Right atrium auricular region (tissue), 2 donors: ENCODE data around the gene SALL2. TPM values are rescaled to one million over a fixed set of nuclear protein-coding genes. Genes with fewer than 3 reads are reported as not detected.

Experiments used
- DNase-seq: peaks from one replicate; pipeline ENCODE4 v3.0.0-alpha.2; 2019; ENCODE audit warnings: low spot score
- H3K27ac ChIP-seq, 2 donors: fragments of 200-600 bp; sonication (generic); 1 replicate in 1 of 2; 2 replicates in 1 of 2; pipeline ENCODE4 v1.5.1; 2016 to 2019
- H3K27me3 ChIP-seq, 2 donors: fragments of 200-600 bp; sonication (generic); one replicate each; pipeline versions ENCODE4 v1.5.1 to v1.6.0; 2017 to 2019
- H3K36me3 ChIP-seq: fragments of 200-600 bp; sonication (generic); one replicate; pipeline ENCODE4 v1.5.1; 2016
- H3K4me1 ChIP-seq, 2 donors: fragments of 200-600 bp; sonication (generic); one replicate each; pipeline versions ENCODE4 v1.5.1 to v1.6.0; 2017 to 2019
- H3K4me3 ChIP-seq, 2 donors: fragments of 200-600 bp; sonication (generic); 1 replicate in 1 of 2; 2 replicates in 1 of 2; pipeline ENCODE4 v1.5.1; 2017 to 2019; ENCODE audit warnings: mild to moderate bottlenecking in 1 of 2, moderate library complexity in 1 of 2
- H3K9me3 ChIP-seq, 2 donors: fragments of 200-600 bp; sonication (generic); one replicate each; pipeline ENCODE4 v1.5.1; 2019
- CTCF ChIP-seq, 2 donors: fragments of 200-600 bp; sonication (generic); IDR thresholded peaks; one replicate each; pipeline ENCODE4 v1.5.1; 2019; ENCODE audit warnings: antibody characterized with exemption in 2 of 2
- total RNA-seq, 2 donors: library from RNA; depleted of rRNA; stranded (reverse); fragments of >200 nt; gene quantifications; one replicate each; pipeline ENCODE4 v1.1.0, GENCODE V29; 2016

SALL2 gene
- total RNA-seq, 2 donors from 2014 or later: 4.9 to 15.7 TPM

DNA sequence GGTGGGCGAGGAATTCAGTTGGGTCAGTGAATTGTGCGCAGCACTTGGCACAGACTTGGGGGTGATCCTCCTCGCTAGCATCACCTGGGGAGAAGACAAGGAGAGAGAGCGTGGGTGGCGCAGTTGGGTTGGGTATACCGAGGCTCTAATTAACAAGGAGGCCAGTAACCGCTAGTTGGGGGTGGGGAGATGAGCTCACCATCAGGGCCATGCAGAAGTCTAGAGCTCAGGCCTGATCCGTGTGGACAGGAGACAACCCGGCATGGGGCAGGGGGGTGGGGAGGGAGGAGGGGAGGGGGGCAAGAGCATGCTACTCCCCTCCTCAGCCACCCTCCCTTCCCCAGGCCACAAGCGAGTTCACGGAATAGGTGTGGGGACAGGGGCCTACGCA, 580 bp downstream of the SALL2 start:
- H3K27ac ChIP-seq: peak overlapping the region; percentile 67 to 83
- TF ChIP-seq CTCF (IDR thresholded peaks at IDR 0.05): no peak
- H3K4me1 ChIP-seq: peaks cover 0 to 14% of the 10 kb centered on the region in 2 donors
- H3K9me3 ChIP-seq: no peaks in the 10 kb centered on the region
- H3K36me3 ChIP-seq: no peaks in the 10 kb centered on the region
- no peaks in the 10 kb centered on the region for H3K27me3 ChIP-seq
- no peak for DNase-seq
- peak overlapping the region; percentile 86 to 89 for H3K4me3 ChIP-seq

- peak overlapping the region in 1 of 2 donors; percentile 86 for H3K4me3 ChIP-seq
- H3K27ac ChIP-seq: peak overlapping the region in 1 of 2 donors; percentile 67
- peaks cover 0 to 14% of the 10 kb centered on the region in 2 donors for H3K4me1 ChIP-seq
- no peaks in the 10 kb centered on the region for H3K36me3 ChIP-seq
- no peaks in the 10 kb centered on the region for H3K9me3 ChIP-seq
- no peak for TF ChIP-seq CTCF (IDR thresholded peaks at IDR 0.05)
- no peak for DNase-seq
- H3K27me3 ChIP-seq: no peaks in the 10 kb centered on the region
Measured at GRCh38 chr14:21524575-21525490, 1.3 kb downstream of the SALL2 start.

GRCh38 chr14:21523203-21523602, 2.9 kb downstream of the SALL2 start:
- TF ChIP-seq CTCF (IDR thresholded peaks at IDR 0.05): no peak
- DNase-seq: no peak
- Histone ChIP-seq H3K27ac (no peak overlapping the region), H3K4me1 (peaks cover 0 to 14% of the 10 kb centered on the region in 2 donors), H3K27me3 (no peaks in the 10 kb centered on the region), H3K36me3 (no peaks in the 10 kb centered on the region), H3K4me3 (no peak overlapping the region), H3K9me3 (no peaks in the 10 kb centered on the region)

- no peak for TF ChIP-seq CTCF (IDR thresholded peaks at IDR 0.05)
- H3K27me3 ChIP-seq: no peaks in the 10 kb centered on the region
Measured at GRCh38 chr14:21521501-21521900, 4.6 kb downstream of the SALL2 start.

GRCh38 chr14:21520767-21521166, 5.4 kb downstream of the SALL2 start:
- Histone ChIP-seq H3K4me1 (peaks cover 0 to 7% of the 10 kb centered on the region in 2 donors), H3K4me3 (no peak overlapping the region), H3K9me3 (no peaks in the 10 kb centered on the region), H3K36me3 (no peaks in the 10 kb centered on the region), H3K27ac (no peak overlapping the region), H3K27me3 (no peaks in the 10 kb centered on the region)
- TF ChIP-seq CTCF (IDR thresholded peaks at IDR 0.05): no peak
- DNase-seq: no peak

More at GRCh38 chr14:21521501-21521900, 4.6 kb downstream of the SALL2 start:
- no peak overlapping the region for H3K4me3 ChIP-seq
- H3K9me3 ChIP-seq: no peaks in the 10 kb centered on the region
- H3K27ac ChIP-seq: no peak overlapping the region
- H3K36me3 ChIP-seq: no peaks in the 10 kb centered on the region
- peaks cover 0 to 8% of the 10 kb centered on the region in 2 donors for H3K4me1 ChIP-seq
- no peak for DNase-seq
